Activated naive CD4-positive, alpha-beta T cell (primary cell): ENCODE results near the gene GTF2F2.

Experiments used
- DNase-seq, 4 experiments: peaks; one replicate each; lab custom pipeline; 2025; lab: John Stamatoyannopoulos, UW

Gene GTF2F2

GRCh38 chr13:45122941-45123340 lies 2.6 kb downstream of the GTF2F2 start:
- no peak for DNase-seq

- no peak for DNase-seq
These were observed 12.2 kb downstream of the GTF2F2 start for GRCh38 chr13:45132369-45133064.

GRCh38 chr13:45133396-45134118 lies 13.2 kb downstream of the GTF2F2 start:
- no peak for DNase-seq

GRCh38 chr13:45136741-45137504 lies 16.6 kb downstream of the GTF2F2 start:
- DNase-seq, result no peak

GRCh38 chr13:45137526-45137925 lies 17.2 kb downstream of the GTF2F2 start:
- DNase-seq, result no peak

GRCh38 chr13:45138282-45138681 lies 18.0 kb downstream of the GTF2F2 start:
- DNase-seq, result no peak

- no peak for DNase-seq
These were observed 21.1 kb downstream of the GTF2F2 start for GRCh38 chr13:45141369-45141768.

GRCh38 chr13:45142440-45143345 lies 22.4 kb downstream of the GTF2F2 start:
- no peak for DNase-seq

- DNase-seq, result no peak
These were observed 23.0 kb downstream of the GTF2F2 start for GRCh38 chr13:45143346-45143751.

- DNase-seq, result no peak
These were observed 29.7 kb downstream of the GTF2F2 start for GRCh38 chr13:45149964-45150363.

- DNase-seq, result no peak
These were observed 36.5 kb downstream of the GTF2F2 start for GRCh38 chr13:45156565-45157361.

GRCh38 chr13:45162194-45162593 lies 41.9 kb downstream of the GTF2F2 start:
- DNase-seq, result no peak

GRCh38 chr13:45162821-45163220 lies 42.5 kb downstream of the GTF2F2 start:
- DNase-seq, result no peak

- no peak for DNase-seq
These were observed 46.5 kb downstream of the GTF2F2 start for GRCh38 chr13:45166858-45167257.

GRCh38 chr13:45167611-45168554 lies 47.6 kb downstream of the GTF2F2 start:
- no peak for DNase-seq

GRCh38 chr13:45168555-45168930 lies 48.2 kb downstream of the GTF2F2 start:
- DNase-seq, result no peak

GRCh38 chr13:45174478-45174877 lies 54.2 kb downstream of the GTF2F2 start:
- DNase-seq, result no peak

GRCh38 chr13:45178349-45179162 lies 58.2 kb downstream of the GTF2F2 start:
- no peak for DNase-seq

GRCh38 chr13:45179428-45179827 lies 59.1 kb downstream of the GTF2F2 start:
- DNase-seq, result no peak
